Measurements from ENCODE around the gene PDCD1. TPM values are rescaled to one million over a fixed set of nuclear protein-coding genes. Genes with fewer than 3 reads are reported as not detected.

Gene PDCD1
- total RNA-seq, 2 donors from 2014 or later: 0.27 to 0.80 TPM

- Histone ChIP-seq H3K36me3 (no peaks in the 10 kb centered on the region), H3K9me3 (no peaks in the 10 kb centered on the region), H3K4me3 (no peak overlapping the region), H3K27ac (no peak overlapping the region), H3K27me3 (replicated peaks; ENCODE audit: insufficient read depth) (no peaks in the 10 kb centered on the region), H3K4me1 (replicated peaks) (peaks cover 5% of the 10 kb centered on the region)
- intact Hi-C loops (cut with DNase I): no loop called here
- WGBS: 93% methylated on average over 5 of the region's 5 CpGs
- no peak for DNase-seq (ENCODE audit: low spot score)
- TF ChIP-seq, protein P1, sequence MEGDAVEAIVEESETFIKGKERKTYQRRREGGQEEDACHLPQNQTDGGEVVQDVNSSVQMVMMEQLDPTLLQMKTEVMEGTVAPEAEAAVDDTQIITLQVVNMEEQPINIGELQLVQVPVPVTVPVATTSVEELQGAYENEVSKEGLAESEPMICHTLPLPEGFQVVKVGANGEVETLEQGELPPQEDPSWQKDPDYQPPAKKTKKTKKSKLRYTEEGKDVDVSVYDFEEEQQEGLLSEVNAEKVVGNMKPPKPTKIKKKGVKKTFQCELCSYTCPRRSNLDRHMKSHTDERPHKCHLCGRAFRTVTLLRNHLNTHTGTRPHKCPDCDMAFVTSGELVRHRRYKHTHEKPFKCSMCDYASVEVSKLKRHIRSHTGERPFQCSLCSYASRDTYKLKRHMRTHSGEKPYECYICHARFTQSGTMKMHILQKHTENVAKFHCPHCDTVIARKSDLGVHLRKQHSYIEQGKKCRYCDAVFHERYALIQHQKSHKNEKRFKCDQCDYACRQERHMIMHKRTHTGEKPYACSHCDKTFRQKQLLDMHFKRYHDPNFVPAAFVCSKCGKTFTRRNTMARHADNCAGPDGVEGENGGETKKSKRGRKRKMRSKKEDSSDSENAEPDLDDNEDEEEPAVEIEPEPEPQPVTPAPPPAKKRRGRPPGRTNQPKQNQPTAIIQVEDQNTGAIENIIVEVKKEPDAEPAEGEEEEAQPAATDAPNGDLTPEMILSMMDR (IDR thresholded peaks at IDR 0.05): no peak
- TF ChIP-seq POLR2A (IDR thresholded peaks at IDR 0.05) (no peak), POLR2AphosphoS5 (IDR thresholded peaks at IDR 0.05) (no peak)
These were observed 6.1 kb upstream of the PDCD1 start for GRCh38 chr2:241864850-241865213.

DNA sequence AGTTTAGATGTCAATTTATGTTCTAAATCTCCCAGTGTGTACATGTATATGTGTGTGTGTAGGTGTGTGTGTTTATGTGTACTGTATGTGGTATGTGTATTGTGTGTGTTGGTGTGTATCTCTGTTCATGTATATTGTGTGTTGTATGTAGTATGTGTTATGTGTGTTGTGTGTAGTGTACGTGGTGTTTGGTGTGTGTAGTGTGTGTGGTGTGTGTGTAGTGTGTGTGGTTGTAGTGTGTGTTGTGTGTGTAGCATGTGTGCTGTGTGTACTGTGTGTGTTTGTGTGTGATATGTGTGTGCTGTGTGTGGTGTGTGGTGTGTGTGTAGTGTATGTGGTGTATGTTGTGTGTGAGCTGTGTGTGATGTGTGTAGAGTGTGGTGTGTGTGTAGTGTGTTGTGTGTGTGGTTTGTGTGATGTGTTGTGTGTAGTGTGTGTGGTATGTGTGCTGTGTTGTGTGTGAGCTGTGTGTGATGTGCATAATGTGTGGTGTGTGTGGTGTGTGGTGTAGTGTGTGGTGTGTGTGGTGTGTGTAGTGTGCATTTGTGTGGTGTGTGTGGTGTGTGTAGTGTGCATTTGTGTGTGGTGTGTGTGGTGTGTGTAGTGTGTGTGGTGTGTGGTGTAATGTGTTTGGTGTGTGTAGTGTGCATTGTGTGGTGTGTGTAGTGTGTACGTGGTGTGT, 5.6 kb upstream of the PDCD1 start:
- Histone ChIP-seq H3K36me3 (no peaks in the 10 kb centered on the region), H3K27ac (no peak overlapping the region)

DNA sequence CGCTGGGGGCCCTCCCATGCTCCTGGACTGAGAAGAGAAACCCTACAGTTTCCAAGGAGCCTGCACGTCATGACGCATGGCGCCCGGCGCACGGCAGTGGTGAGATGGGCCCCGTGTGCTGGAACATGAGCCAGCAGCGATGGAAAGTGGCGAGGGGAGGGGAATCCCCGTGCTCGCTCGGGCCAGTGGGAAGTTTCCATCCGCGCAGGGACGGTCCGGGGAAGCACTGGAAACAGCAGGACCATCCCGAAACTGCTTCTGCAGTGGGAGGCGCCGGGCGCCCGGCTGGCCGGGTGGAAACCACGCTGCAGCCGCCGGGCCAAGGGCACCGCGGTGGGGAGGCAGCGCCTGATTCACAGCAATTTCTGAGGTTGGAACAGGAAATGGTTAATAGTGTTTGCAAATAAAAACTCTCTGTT, 4.9 kb upstream of the PDCD1 start:
- Histone ChIP-seq H3K4me1 (replicated peaks) (no peaks in the 10 kb centered on the region), H3K4me3 (no peak overlapping the region), H3K27me3 (replicated peaks; ENCODE audit: insufficient read depth) (no peaks in the 10 kb centered on the region), H3K36me3 (no peaks in the 10 kb centered on the region), H3K9me3 (no peaks in the 10 kb centered on the region), H3K27ac (no peak overlapping the region)
- 13% methylated on average over 29 of the region's 29 CpGs for WGBS
- no peak for DNase-seq (ENCODE audit: low spot score)
- TF ChIP-seq POLR2A (IDR thresholded peaks at IDR 0.05) (no peak), POLR2AphosphoS5 (IDR thresholded peaks at IDR 0.05) (no peak)
- TF ChIP-seq, protein P1 (IDR thresholded peaks at IDR 0.05): no peak
- intact Hi-C loops (cut with DNase I): no loop called here

More for the DNA sequence above, 5.6 kb upstream of the PDCD1 start:
- peaks cover 5% of the 10 kb centered on the region for H3K4me1 ChIP-seq (replicated peaks)
- 91% methylated on average over 2 of the region's 2 CpGs for WGBS
- no peak overlapping the region for H3K4me3 ChIP-seq
- H3K27me3 ChIP-seq (replicated peaks; ENCODE audit: insufficient read depth): no peaks in the 10 kb centered on the region
- no peaks in the 10 kb centered on the region for H3K9me3 ChIP-seq
- DNase-seq (ENCODE audit: low spot score): no peak
- TF ChIP-seq, protein P1 (IDR thresholded peaks at IDR 0.05): no peak
- TF ChIP-seq POLR2AphosphoS5 (IDR thresholded peaks at IDR 0.05) (no peak), POLR2A (IDR thresholded peaks at IDR 0.05) (no peak)
- intact Hi-C loops (cut with DNase I): no loop called here

DNA sequence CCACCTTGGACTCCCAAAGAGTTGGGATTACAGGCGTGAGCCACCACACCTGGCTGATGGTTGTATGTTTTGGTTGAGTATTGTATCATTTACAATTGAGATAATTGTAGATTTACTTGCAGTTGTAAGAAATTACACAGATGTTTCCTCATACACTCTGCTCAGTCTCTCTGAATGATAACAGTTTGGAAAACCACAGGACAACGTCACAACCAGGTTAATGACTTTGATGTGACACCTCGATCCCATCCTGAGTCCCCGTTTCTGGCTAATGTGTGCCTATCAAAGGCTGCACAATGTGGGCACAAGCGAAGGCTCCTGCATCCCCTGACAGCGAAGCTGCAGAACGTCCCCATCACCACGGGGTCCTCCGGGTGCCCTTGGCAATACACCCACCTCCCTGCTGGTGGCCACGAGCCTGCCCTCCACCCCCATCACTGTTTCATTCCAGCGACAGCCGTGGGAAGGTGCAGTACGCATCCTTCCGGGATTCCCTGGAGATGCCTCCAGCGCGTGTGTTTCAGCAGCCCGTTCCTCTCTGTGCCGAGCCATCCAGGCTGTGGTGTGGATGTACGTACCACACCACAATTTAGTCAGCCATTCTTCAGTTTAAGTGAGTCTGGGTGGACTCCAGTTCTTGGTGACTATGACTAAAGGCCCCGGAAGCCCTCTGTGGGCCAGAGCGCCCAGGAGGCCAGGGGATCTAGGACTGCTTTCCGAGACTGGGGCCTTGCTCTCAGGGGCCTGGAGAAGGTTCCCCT, 4.3 kb upstream of the PDCD1 start:
- intact Hi-C loops (cut with DNase I): no loop called here
- H3K36me3 ChIP-seq: no peaks in the 10 kb centered on the region
- WGBS: 91% methylated on average over 21 of the region's 22 CpGs
- H3K27ac ChIP-seq: no peak overlapping the region
- no peak overlapping the region for H3K4me3 ChIP-seq
- H3K27me3 ChIP-seq (replicated peaks; ENCODE audit: insufficient read depth): no peaks in the 10 kb centered on the region
- no peaks in the 10 kb centered on the region for H3K9me3 ChIP-seq
- no peaks in the 10 kb centered on the region for H3K4me1 ChIP-seq (replicated peaks)
- no peak for TF ChIP-seq POLR2AphosphoS5 (IDR thresholded peaks at IDR 0.05)
- TF ChIP-seq, protein P1 (IDR thresholded peaks at IDR 0.05): no peak
- no peak for TF ChIP-seq POLR2A (IDR thresholded peaks at IDR 0.05)
- no peak for DNase-seq (ENCODE audit: low spot score)
